Spinal cord (tissue), 10 donors: ENCODE measurements around the gene LRRC55. TPM values are rescaled to one million over a fixed set of nuclear protein-coding genes. Genes with fewer than 3 reads are reported as not detected.

Experiments used
- DNase-seq, 6 donors: peaks; one replicate each; pipeline versions ENCODE4 v3.0.0 to v3.0.0-alpha.2; 2013 to 2015; ENCODE audit warnings: low spot score in 6 of 6, low read depth in 4 of 6
- H3K27ac ChIP-seq: one replicate; pipeline ENCODE4 v1.5.1; 2013; ENCODE audit warnings: low read depth, low read length, control low read depth
- H3K27me3 ChIP-seq: one replicate; pipeline ENCODE4 v1.6.1; 2013; ENCODE audit warnings: low read length; ENCODE audit not compliant: control insufficient read depth, insufficient read depth
- H3K36me3 ChIP-seq: one replicate; pipeline ENCODE4 v1.6.1; 2013; ENCODE audit warnings: low read length; ENCODE audit not compliant: control insufficient read depth, insufficient read depth
- H3K4me1 ChIP-seq: one replicate; pipeline ENCODE4 v1.6.1; 2013; ENCODE audit warnings: low read length; ENCODE audit not compliant: control insufficient read depth, insufficient read depth
- H3K4me3 ChIP-seq: one replicate; pipeline ENCODE4 v1.5.1; 2013; ENCODE audit warnings: low read depth, low read length, control low read depth
- H3K9me3 ChIP-seq: one replicate; pipeline ENCODE4 v1.6.1; 2013; ENCODE audit warnings: low read length; ENCODE audit not compliant: control insufficient read depth, insufficient read depth
- WGBS: methylation state at CpG from one replicate; pipeline ENCODE4 v1.1.5; 2013; ENCODE audit warnings: missing lambda C conversion rate; ENCODE audit not compliant: insufficient coverage; 5-methylcytosine and 5-hydroxymethylcytosine counted together
- long read RNA-seq, 4 donors: transcript quantifications; one replicate each; lab custom pipeline, GENCODE V29; 2026
- polyA plus RNA-seq, 2 donors: library from polyadenylated mRNA; unstranded; fragments of 120-200 nt; gene quantifications; one replicate each; pipeline ENCODE4 v1.2.1, GENCODE V29; 2013; ENCODE audit not compliant: insufficient read length in 2 of 2
- total RNA-seq, 2 donors: library from RNA; depleted of rRNA in 1 of 2; stranded (reverse); fragments of 120-200 nt in 1 of 2; fragments of >200 nt in 1 of 2; gene quantifications; one replicate each; pipeline versions ENCODE4 v1.2.3 to v1.2.4, GENCODE V29; 2013 to 2014
- donor health status: healthy.

LRRC55 gene
- total RNA-seq (10 to 100 TPM in 1 of 2 donors, 1 to 10 TPM in 1; 8.7 to 14.8 TPM), polyA plus RNA-seq (10 to 100 TPM; 30.5 to 39.3 TPM)
- long read RNA-seq, donor 1, full-length matches to known transcripts = 5 of 5 reads
- long read RNA-seq, donor 1, partial matches to known transcripts = 0 of 5 reads
- long read RNA-seq, donor 1, other reads (novel, unspliced or antisense) = 0 of 5 reads
- long read RNA-seq, donor 2, full-length matches to known transcripts = 4 of 19 reads
- long read RNA-seq, donor 2, partial matches to known transcripts = 15 of 19 reads
- long read RNA-seq, donor 2, other reads (novel, unspliced or antisense) = 0 of 19 reads
- long read RNA-seq, donor 3, full-length matches to known transcripts = 9 of 9 reads
- long read RNA-seq, donor 3, partial matches to known transcripts = 0 of 9 reads
- long read RNA-seq, donor 3, other reads (novel, unspliced or antisense) = 0 of 9 reads
- long read RNA-seq, donor 4 = 0 reads

GRCh38 chr11:57181678-57182305 lies at the start of gene LRRC55:
Gene LRRC55 (plus strand): TSS chr11:57181953. CDS start chr11:57182023, 70 bp downstream.
- Histone ChIP-seq H3K4me3 (peak within 1 kb of the TSS; percentile 29), H3K27me3 (peaks cover 2% of the 10 kb centered on the region), H3K4me1 (peaks cover 39% of the 10 kb centered on the region), H3K36me3 (peaks cover 11% of the 10 kb centered on the region), H3K27ac (no peak within 1 kb of the TSS), H3K9me3 (no peaks in the 10 kb centered on the region)
- DNase-seq = no peak
- 85% methylated on average over 15 of the region's 15 CpGs for WGBS

GRCh38 chr11:57133366-57134038 lies 48.3 kb upstream of the LRRC55 start:
- Histone ChIP-seq H3K4me1 (no peaks in the 10 kb centered on the region), H3K27me3 (no peaks in the 10 kb centered on the region), H3K27ac (no peak overlapping the region), H3K9me3 (no peaks in the 10 kb centered on the region), H3K36me3 (no peaks in the 10 kb centered on the region), H3K4me3 (no peak overlapping the region)
- no CpG with 5 or more reads among the region's 3 CpGs for WGBS
- DNase-seq = peak in 2 of 6 donors; percentile 50 to 77

GRCh38 chr11:57134284-57134683 lies 47.5 kb upstream of the LRRC55 start:
- Histone ChIP-seq H3K4me1 (no peaks in the 10 kb centered on the region), H3K4me3 (no peak overlapping the region), H3K27ac (no peak overlapping the region), H3K36me3 (no peaks in the 10 kb centered on the region), H3K27me3 (no peaks in the 10 kb centered on the region), H3K9me3 (no peaks in the 10 kb centered on the region)
- no peak for DNase-seq
- no CpG with 5 or more reads among the region's 1 CpG for WGBS

- H3K9me3 ChIP-seq = no peaks in the 10 kb centered on the region
- H3K36me3 ChIP-seq = no peaks in the 10 kb centered on the region
- no peaks in the 10 kb centered on the region for H3K4me1 ChIP-seq
- H3K4me3 ChIP-seq = no peak overlapping the region
- no peak for DNase-seq
- no peak overlapping the region for H3K27ac ChIP-seq
- no CpG with 5 or more reads among the region's 3 CpGs for WGBS
- no peaks in the 10 kb centered on the region for H3K27me3 ChIP-seq
These were observed 46.6 kb upstream of the LRRC55 start for GRCh38 chr11:57135020-57135751.

- H3K4me1 ChIP-seq = no peaks in the 10 kb centered on the region
- no peaks in the 10 kb centered on the region for H3K9me3 ChIP-seq
- H3K27ac ChIP-seq = no peak overlapping the region
- H3K4me3 ChIP-seq = no peak overlapping the region
- no peak for DNase-seq
- WGBS = 0% methylated on average over 1 of the region's 2 CpGs
- no peaks in the 10 kb centered on the region for H3K36me3 ChIP-seq
- no peaks in the 10 kb centered on the region for H3K27me3 ChIP-seq
These were observed 41.2 kb upstream of the LRRC55 start for GRCh38 chr11:57140568-57140967.

GRCh38 chr11:57143459-57143858 lies 38.3 kb upstream of the LRRC55 start:
- no peak for DNase-seq
- 73% methylated on average over 3 of the region's 4 CpGs for WGBS

GRCh38 chr11:57144075-57144474 lies 37.7 kb upstream of the LRRC55 start:
- Histone ChIP-seq H3K36me3 (no peaks in the 10 kb centered on the region), H3K27ac (no peak overlapping the region), H3K9me3 (no peaks in the 10 kb centered on the region), H3K27me3 (no peaks in the 10 kb centered on the region), H3K4me1 (no peaks in the 10 kb centered on the region), H3K4me3 (no peak overlapping the region)
- DNase-seq = no peak
- WGBS = 77% methylated on average over 4 of the region's 5 CpGs

More at GRCh38 chr11:57143459-57143858, 38.3 kb upstream of the LRRC55 start:
- H3K4me3 ChIP-seq = no peak overlapping the region
- H3K27me3 ChIP-seq = no peaks in the 10 kb centered on the region
- no peaks in the 10 kb centered on the region for H3K36me3 ChIP-seq
- no peak overlapping the region for H3K27ac ChIP-seq
- H3K9me3 ChIP-seq = no peaks in the 10 kb centered on the region
- H3K4me1 ChIP-seq = no peaks in the 10 kb centered on the region

GRCh38 chr11:57144531-57145320 lies 37.0 kb upstream of the LRRC55 start:
- WGBS = 69% methylated on average over 5 of the region's 9 CpGs
- Histone ChIP-seq H3K9me3 (no peaks in the 10 kb centered on the region), H3K27ac (no peak overlapping the region), H3K27me3 (no peaks in the 10 kb centered on the region), H3K4me3 (no peak overlapping the region), H3K4me1 (no peaks in the 10 kb centered on the region), H3K36me3 (no peaks in the 10 kb centered on the region)
- no peak for DNase-seq
